Vein endothelial cell (primary cell): ENCODE data around the gene SPDYC. TPM values are rescaled to one million over a fixed set of nuclear protein-coding genes. Genes with fewer than 3 reads are reported as not detected.

Source experiments
- small RNA-seq: library from RNA; depleted of rRNA; stranded (forward); fragments of <200 nt; gene quantifications from one replicate; pipeline ENCODE3, GENCODE V24; 2012
- total RNA-seq: library from RNA; depleted of rRNA; stranded (reverse); fragments of >200 nt; gene quantifications from 2 replicates; pipeline ENCODE4 v1.2.3, GENCODE V29; 2012

SPDYC gene, protein sequence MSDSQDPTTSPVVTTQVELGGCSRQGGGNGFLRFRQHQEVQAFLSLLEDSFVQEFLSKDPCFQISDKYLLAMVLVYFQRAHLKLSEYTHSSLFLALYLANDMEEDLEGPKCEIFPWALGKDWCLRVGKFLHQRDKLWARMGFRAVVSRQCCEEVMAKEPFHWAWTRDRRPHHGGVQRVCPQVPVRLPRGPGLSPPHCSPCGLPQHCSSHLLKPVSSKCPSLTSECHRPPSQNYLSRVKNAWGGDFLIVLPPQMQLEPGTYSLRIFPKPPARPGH
- total RNA-seq, result not detected in 2 replicates

DNA sequence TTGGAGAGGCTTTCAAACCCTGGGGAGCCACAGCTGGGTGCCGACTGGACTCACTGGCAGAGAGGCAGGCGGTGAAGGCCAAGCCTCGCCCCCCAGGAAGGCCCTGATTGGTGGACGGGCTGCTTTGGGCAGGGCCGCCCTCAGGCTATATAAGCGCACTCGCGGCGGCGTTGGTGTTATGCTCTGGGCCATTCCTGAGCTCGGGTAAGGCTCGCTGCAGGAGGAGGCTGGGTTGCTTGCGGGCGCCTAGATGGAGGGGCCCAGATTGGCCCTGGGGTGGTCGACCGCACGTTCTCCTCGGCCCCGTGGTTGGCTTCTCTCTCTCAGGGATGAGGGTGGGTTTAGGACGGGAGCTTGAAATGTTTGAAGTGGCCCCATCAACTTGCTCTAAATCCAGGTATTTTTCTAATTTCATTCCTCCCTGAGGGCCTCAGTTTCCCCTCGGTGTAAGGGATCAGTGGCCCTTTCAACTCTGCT, at the start of gene SPDYC:
Gene SPDYC, plus strand, starts transcription at position 176 of the 477 bp plus-strand sequence. CDS start 1,125 bp downstream, outside the sequence.

DNA sequence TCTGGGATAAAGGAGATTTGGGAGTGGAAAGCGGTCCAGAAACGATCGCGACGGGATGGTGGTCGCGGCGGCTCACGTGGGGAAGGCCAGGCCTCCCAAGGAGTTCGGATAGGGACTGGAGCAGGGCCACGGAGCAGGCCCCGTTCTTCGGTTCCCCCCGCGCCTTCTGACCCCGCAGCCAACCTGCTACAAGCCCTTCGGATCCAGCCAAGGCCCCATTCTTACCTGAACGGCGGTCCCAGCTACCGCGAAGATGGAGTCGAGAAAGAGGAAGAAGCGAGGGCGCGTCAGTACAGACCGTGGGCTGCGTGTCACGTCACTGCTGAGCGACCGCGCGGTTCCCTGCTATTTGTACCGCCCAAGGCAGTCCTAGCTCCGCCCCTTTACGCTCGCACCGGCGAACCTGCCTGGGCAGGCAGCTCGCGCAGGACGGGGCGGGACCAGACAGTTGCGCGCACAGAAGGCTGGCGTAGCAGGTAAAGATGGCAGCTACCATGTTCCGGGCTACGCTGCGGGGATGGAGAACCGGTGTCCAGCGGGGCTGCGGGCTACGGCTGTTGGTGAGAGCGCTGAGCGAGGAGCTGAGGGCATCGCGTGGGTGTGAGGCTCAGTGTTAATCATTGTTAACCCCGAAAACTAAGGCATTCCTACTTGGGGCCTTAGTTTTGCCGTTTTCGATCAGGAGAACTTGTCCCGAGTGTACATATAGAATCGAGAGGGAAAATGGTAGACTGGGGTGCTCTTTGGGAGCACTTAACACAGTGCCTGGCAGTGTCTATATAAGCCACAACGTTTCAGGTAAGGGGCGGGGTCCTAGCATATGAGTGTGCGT, 48.0 kb upstream of the SPDYC start, which contains the start of the genes FAU and MRPL49:
Gene FAU, minus strand, starts transcription at position 270 of the 832 bp plus-strand sequence. CDS start 321 bp downstream, outside the sequence.
Gene MRPL49, plus strand, starts transcription at position 457 of the 832 bp plus-strand sequence. Its CDS starts 26 bp downstream, at position 483.

DNA sequence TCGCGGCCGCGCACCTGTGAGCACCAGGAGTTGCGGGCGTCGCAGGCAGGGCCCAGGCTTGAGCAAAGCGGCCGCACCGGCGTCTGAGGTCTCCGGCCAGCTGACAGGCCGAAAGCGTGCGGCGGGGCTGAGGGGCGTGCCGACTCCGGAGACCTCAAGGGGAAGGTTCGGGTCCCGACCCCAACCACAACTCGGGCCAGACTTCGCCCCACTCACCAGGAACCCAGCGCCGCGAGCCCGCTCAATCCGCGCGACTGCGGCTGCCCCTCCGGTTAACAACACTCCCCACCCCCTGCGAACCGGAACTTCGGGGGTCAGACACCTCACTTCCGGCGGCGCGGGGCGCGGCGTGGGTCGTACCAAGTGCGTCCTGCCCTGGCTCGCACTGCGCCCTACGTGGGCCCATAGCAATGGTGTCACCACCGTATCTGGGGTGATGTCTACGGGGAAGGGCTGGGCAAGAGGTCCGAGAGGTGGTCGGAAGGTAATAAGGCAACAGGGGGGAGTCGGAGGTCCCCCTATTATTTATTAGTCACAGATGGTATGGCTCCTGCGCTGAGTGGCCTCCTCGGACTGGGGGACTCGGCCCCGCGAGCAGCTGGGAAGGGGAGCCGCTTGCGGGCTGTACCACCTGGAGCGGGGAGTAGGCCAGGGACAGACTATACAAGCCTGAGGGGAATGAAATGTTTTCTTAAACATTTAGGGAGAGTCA, 35.6 kb upstream of the SPDYC start, which contains the start of gene SYVN1:
Gene SYVN1, minus strand, starts transcription at position 280 of the 712 bp plus-strand sequence. CDS start 918 bp downstream, outside the sequence.

GRCh38 chr11:65181569-65182257, 11.7 kb downstream of the SPDYC start, which contains the start of gene CAPN1:
TSS of gene CAPN1 (plus strand) at chr11:65181928. CDS start at chr11:65182702, 774 bp downstream.

Small RNA genes within 50 kb of the gene (small RNA-seq; reads per million reads assigned to genes)
- gene HIGD1AP10, result not detected
- gene PDCL2P2, result not detected
- gene RNU2-23P, result 13.3 reads per million, percentile 96 among the genes with 10 or more reads in this experiment

Other genes starting within 250 kb of the SPDYC start
- gene PPP2R5B, start 245.5 kb upstream of the SPDYC start, total RNA-seq, result 10.8 and 12.4 TPM in 2 replicates
- not detected in 2 replicates for gene GPHA2, start 234.3 kb upstream of the SPDYC start, total RNA-seq
- gene MAJIN, start 198.1 kb upstream of the SPDYC start, total RNA-seq, result not detected in 2 replicates
- gene BATF2, start 173.3 kb upstream of the SPDYC start, total RNA-seq, result 0.38 and 0.98 TPM in 2 replicates
- 97.8 and 115 TPM in 2 replicates for gene ARL2, start 156.1 kb upstream of the SPDYC start, total RNA-seq
- 11.4 and 13.7 TPM in 2 replicates for gene SNX15, start 142.8 kb upstream of the SPDYC start, total RNA-seq
- gene SAC3D1, start 129.0 kb upstream of the SPDYC start, total RNA-seq, result 9.3 and 12.4 TPM in 2 replicates
- 5.5 and 7.2 TPM in 2 replicates for gene NAALADL1, start 111.7 kb upstream of the SPDYC start, total RNA-seq
- gene CDCA5, start 86.2 kb upstream of the SPDYC start, total RNA-seq, result 9.5 and 15.1 TPM in 2 replicates
- gene ZFPL1, start 86.0 kb upstream of the SPDYC start, total RNA-seq, result 39.3 and 45.1 TPM in 2 replicates
- 204 and 261 TPM in 2 replicates for gene VPS51, start 74.0 kb upstream of the SPDYC start, total RNA-seq
- 16.9 and 20.6 TPM in 2 replicates for gene TM7SF2, start 58.4 kb upstream of the SPDYC start, total RNA-seq
- gene ZNHIT2, start 52.5 kb upstream of the SPDYC start, total RNA-seq, result 8.0 and 11.4 TPM in 2 replicates
- gene FAU, start 48.1 kb upstream of the SPDYC start, total RNA-seq, result 163 and 171 TPM in 2 replicates
- 54.5 and 58.6 TPM in 2 replicates for gene MRPL49, start 47.9 kb upstream of the SPDYC start, total RNA-seq
- 9.8 and 21.8 TPM in 2 replicates for gene SYVN1, start 35.7 kb upstream of the SPDYC start, total RNA-seq
- gene CAPN1, start 11.7 kb downstream of the SPDYC start, total RNA-seq, result 173 and 196 TPM in 2 replicates
- gene POLA2, start 91.7 kb downstream of the SPDYC start, total RNA-seq, result 11.3 and 13.4 TPM in 2 replicates
- 30.0 and 31.0 TPM in 2 replicates for gene CDC42EP2, start 144.6 kb downstream of the SPDYC start, total RNA-seq
- 56.8 and 57.1 TPM in 2 replicates for gene DPF2, start 163.6 kb downstream of the SPDYC start, total RNA-seq
- gene TIGD3, start 184.5 kb downstream of the SPDYC start, total RNA-seq, result 0.29 and 0.33 TPM in 2 replicates
- 2.7 and 2.9 TPM in 2 replicates for gene SLC25A45, start 212.4 kb downstream of the SPDYC start, total RNA-seq
- 102 and 132 TPM in 2 replicates for gene FRMD8, start 216.4 kb downstream of the SPDYC start, total RNA-seq